Adrenal gland (tissue), 12 donors: ENCODE measurements around the gene RNLS. TPM values are rescaled to one million over a fixed set of nuclear protein-coding genes. Genes with fewer than 3 reads are reported as not detected.

Experiments used
- DNase-seq, 7 donors: peaks; one replicate each; pipeline ENCODE4 v3.0.0-alpha.2; 2019 to 2020
- H3K27ac ChIP-seq, 5 donors: fragments of 200-600 bp; sonication (generic) in 4 of 5; 1 replicate in 3 of 5; 2 replicates in 2 of 5; pipeline versions ENCODE4 v1.5.1 to v1.8.0; 2016 to 2020; ENCODE audit warnings: mild to moderate bottlenecking in 1 of 5
- H3K27me3 ChIP-seq: fragments of 200-600 bp; 2 replicates; pipeline ENCODE4 v1.8.0; 2021
- H3K36me3 ChIP-seq, 2 donors: fragments of 200-600 bp; replicated peaks in 1 of 2; 1 replicate in 1 of 2; 2 replicates in 1 of 2; pipeline versions ENCODE4 v1.5.1 to v1.8.0; 2018 to 2022
- H3K4me1 ChIP-seq, 2 donors: fragments of 200-600 bp; replicated peaks in 1 of 2; 1 replicate in 1 of 2; 2 replicates in 1 of 2; pipeline versions ENCODE4 v1.5.1 to v1.8.0; 2018 to 2021
- H3K4me3 ChIP-seq, 4 donors: fragments of 200-600 bp; sonication (generic) in 3 of 4; one replicate each; pipeline ENCODE4 v1.5.1; 2016 to 2018
- H3K9me3 ChIP-seq, 3 donors: fragments of 200-600 bp; sonication (generic) in 1 of 3; replicated peaks in 1 of 3; 1 replicate in 2 of 3; 2 replicates in 1 of 3; pipeline versions ENCODE4 v1.5.1 to v1.8.0; 2016 to 2021
- POLR2A ChIP-seq, 2 donors: fragments of 450-650 bp; IDR thresholded peaks; one replicate each; pipeline ENCODE4 v1.6.1; 2017; ENCODE audit warnings: antibody characterized with exemption in 2 of 2, mild to moderate bottlenecking in 2 of 2, moderate library complexity in 1 of 2
- WGBS, 4 donors: extraction: QIAGEN DNeasy Blood & Tissue Kit in 2 of 4; methylation state at CpG; one replicate each; pipeline versions ENCODE4 v1.1.5 to v1.1.7; 2013 to 2017; 5-methylcytosine and 5-hydroxymethylcytosine counted together
- intact Hi-C, 2 donors: fragments of 100-400 bp; cut with DNase I; formaldehyde crosslinking; loops; one replicate each; pipeline versions ENCODE4 v1.14.1 to v1.15.0; 2022 to 2023
- polyA plus RNA-seq, 3 donors: library from polyadenylated mRNA; stranded (reverse); fragments of 200-250 nt in 2 of 3; fragments of 350-450 nt in 1 of 3; fragmentation: Illumina TruSeq in 1 of 3; extraction: RNeasy Lipid Tissue Mini Kit (QIAGEN cat#74804) in 1 of 3; gene quantifications; one replicate each; pipeline ENCODE4 v1.2.3, GENCODE V29; 2013 to 2014
- total RNA-seq, 9 donors: library from RNA; depleted of rRNA in 4 of 9; stranded (reverse); fragments of >200 nt in 4 of 9; fragments of 120-200 nt in 1 of 9; fragmentation: NEBNext Ultra II Directional in 1 of 9; extraction: Animal tissue kit (Norgen Biotek cat#: 25700) in 1 of 9; gene quantifications; one replicate each; pipeline versions ENCODE4 v1.1.0 to v1.2.4, GENCODE V29; 2013 to 2023
- TF ChIP-seq, protein P1 (sequence below), 6 experiments: fragments of 450-650 bp in 4 of 6; fragments of 200-600 bp in 2 of 6; sonication (generic) in 1 of 6; IDR thresholded peaks; 1 replicate in 5 of 6; 2 replicates in 1 of 6; pipeline versions ENCODE4 v1.5.1 to v1.8.0; 2016 to 2021; ENCODE audit warnings: antibody characterized with exemption in 6 of 6, mild to moderate bottlenecking in 2 of 6, moderate library complexity in 1 of 6
- donor health status: healthy with polysubstance abuse.
- donor health status: Bipolar disorder and iron deficiency.
- donor health status: DM: yes; HTN: yes; CAD: no.
- donor health status: DM: no; HTN: no; CAD: no.
- donor health status: DM: no; HTN: no; CAD: no.
- donor health status: DM: yes; HTN: yes; CAD: no.

RNLS gene
- total and polyA plus RNA-seq, 12 donors, result 7.2 to 51.3 (median 27.9) TPM

DNA sequence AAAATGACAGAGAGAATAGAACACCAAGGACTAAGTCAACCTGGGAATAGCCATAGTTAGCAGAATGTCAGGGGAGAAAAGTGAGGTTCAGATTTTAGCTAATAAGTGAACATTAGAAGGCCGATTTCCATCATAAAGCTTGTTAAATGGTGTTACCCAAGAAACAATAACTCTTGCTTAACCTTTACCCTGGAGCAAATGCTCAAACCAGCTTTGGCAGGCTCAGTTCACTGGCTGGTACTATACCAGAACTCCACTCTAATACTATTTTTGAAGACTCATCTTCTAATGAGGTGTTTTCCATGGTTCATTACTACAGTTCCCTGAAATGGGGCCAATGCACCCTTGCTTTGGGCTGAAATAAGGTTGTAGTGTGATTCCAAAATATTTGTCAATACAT is 61.3 kb downstream of the RNLS start:
- WGBS, 4 donors, result 85 to 97% (median 92%) methylated on average over 1 of the region's 1 CpG
- intact Hi-C loops, result no loop called here

DNA sequence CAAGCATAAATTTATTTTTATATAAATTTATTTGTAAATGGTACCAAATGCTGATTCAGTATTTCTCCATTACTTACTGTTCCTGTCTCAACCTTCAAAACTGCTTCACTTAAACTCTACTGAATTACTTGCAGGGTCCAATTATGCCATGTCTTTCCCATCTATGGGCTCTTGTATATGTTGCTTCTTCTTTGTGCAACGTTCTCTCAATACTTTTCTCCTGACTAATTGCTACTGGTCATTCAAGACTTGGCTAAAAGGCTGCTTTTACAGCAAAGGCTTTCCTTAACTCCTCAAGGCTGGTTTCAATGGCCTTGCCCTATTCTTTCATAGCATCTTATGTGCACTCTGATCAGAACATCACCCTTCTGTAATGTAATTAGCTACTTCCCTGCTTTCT is 67.9 kb downstream of the RNLS start:
- no peak for DNase-seq
- Histone ChIP-seq H3K4me1 (no peaks in the 10 kb centered on the region), H3K27me3 (no peaks in the 10 kb centered on the region), H3K27ac (no peak overlapping the region), H3K36me3 (no peaks in the 10 kb centered on the region), H3K9me3 (no peaks in the 10 kb centered on the region), H3K4me3 (no peak overlapping the region)
- 68 to 83% (median 75%) methylated on average over 1 of the region's 1 CpG for WGBS, 4 donors
- intact Hi-C loops, result no loop called here
- TF ChIP-seq POLR2A (IDR thresholded peaks at IDR 0.05), result no peak
- TF ChIP-seq, protein P1, sequence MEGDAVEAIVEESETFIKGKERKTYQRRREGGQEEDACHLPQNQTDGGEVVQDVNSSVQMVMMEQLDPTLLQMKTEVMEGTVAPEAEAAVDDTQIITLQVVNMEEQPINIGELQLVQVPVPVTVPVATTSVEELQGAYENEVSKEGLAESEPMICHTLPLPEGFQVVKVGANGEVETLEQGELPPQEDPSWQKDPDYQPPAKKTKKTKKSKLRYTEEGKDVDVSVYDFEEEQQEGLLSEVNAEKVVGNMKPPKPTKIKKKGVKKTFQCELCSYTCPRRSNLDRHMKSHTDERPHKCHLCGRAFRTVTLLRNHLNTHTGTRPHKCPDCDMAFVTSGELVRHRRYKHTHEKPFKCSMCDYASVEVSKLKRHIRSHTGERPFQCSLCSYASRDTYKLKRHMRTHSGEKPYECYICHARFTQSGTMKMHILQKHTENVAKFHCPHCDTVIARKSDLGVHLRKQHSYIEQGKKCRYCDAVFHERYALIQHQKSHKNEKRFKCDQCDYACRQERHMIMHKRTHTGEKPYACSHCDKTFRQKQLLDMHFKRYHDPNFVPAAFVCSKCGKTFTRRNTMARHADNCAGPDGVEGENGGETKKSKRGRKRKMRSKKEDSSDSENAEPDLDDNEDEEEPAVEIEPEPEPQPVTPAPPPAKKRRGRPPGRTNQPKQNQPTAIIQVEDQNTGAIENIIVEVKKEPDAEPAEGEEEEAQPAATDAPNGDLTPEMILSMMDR (IDR thresholded peaks at IDR 0.05), result no peak

More for the DNA sequence above, 61.3 kb downstream of the RNLS start:
- Histone ChIP-seq H3K4me3 (no peak overlapping the region), H3K27me3 (no peaks in the 10 kb centered on the region), H3K36me3 (no peaks in the 10 kb centered on the region), H3K4me1 (peaks cover 0 to 9% of the 10 kb centered on the region in 2 donors), H3K27ac (no peak overlapping the region), H3K9me3 (no peaks in the 10 kb centered on the region)
- DNase-seq, result no peak
- no peak for TF ChIP-seq POLR2A (IDR thresholded peaks at IDR 0.05)
- TF ChIP-seq, protein P1 (IDR thresholded peaks at IDR 0.05), result no peak

DNA sequence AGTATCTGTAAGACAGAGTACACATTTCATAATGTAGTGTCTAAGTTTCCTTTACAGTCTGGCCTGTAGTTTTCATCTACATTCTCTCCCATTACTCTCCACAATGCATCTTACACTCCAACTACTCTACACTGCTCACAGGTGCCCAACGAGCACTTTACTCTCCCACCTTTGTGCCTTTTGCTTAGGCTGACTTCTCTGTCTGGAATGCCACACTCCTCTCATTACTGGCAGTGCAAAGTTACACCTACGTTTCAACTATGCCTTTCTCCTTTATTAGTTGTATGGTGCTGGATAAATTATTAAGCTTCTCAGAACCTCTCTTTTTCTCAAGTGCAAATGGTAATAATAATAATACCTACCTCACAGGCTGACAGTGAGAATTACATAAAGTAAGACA is 70.5 kb downstream of the RNLS start:
- intact Hi-C loops, result no loop called here
- H3K4me3 ChIP-seq, result no peak overlapping the region
- H3K9me3 ChIP-seq, result no peaks in the 10 kb centered on the region
- H3K4me1 ChIP-seq, result no peaks in the 10 kb centered on the region
- H3K27ac ChIP-seq, result no peak overlapping the region
- WGBS, 4 donors, result 75 to 84% (median 78%) methylated on average over 2 of the region's 2 CpGs
- no peaks in the 10 kb centered on the region for H3K36me3 ChIP-seq
- TF ChIP-seq, protein P1 (IDR thresholded peaks at IDR 0.05), result no peak
- TF ChIP-seq POLR2A (IDR thresholded peaks at IDR 0.05), result no peak
- H3K27me3 ChIP-seq, result no peaks in the 10 kb centered on the region
- DNase-seq, result no peak

DNA sequence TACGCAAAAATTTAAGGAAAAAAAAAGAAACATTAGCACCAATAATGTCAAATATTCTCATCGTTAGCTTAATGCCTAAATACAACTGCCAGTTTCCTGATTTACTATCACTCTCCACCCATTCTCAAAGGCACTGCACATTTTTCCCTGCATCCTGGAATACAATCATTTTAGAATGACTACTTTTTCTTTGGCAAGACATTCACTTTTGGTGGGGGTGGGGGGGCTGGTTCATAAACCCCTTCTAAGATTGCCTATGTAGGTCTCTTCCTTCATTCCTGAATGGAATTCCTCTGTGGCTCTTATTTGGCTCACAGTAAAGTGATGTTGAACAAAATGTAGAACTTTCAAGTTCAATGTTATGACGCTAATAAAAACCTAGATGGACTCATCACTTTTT is 74.3 kb downstream of the RNLS start:
- WGBS, 4 donors, result 30 to 74% (median 62%) methylated on average over 3 of the region's 3 CpGs
- intact Hi-C loops, result no loop called here
- H3K9me3 ChIP-seq, result no peaks in the 10 kb centered on the region
- no peak for DNase-seq
- TF ChIP-seq, protein P1 (IDR thresholded peaks at IDR 0.05), result no peak
- TF ChIP-seq POLR2A (IDR thresholded peaks at IDR 0.05), result no peak
- H3K27ac ChIP-seq, result no peak overlapping the region
- no peak overlapping the region for H3K4me3 ChIP-seq
- no peaks in the 10 kb centered on the region for H3K27me3 ChIP-seq
- no peaks in the 10 kb centered on the region for H3K36me3 ChIP-seq
- H3K4me1 ChIP-seq, result no peaks in the 10 kb centered on the region
